ENCODE results near the gene ARAP1. TPM values are rescaled to one million over a fixed set of nuclear protein-coding genes. Genes with fewer than 3 reads are reported as not detected.

Gene ARAP1
- total RNA-seq, 1 experiment from 2014 or later, result 151 TPM

DNA sequence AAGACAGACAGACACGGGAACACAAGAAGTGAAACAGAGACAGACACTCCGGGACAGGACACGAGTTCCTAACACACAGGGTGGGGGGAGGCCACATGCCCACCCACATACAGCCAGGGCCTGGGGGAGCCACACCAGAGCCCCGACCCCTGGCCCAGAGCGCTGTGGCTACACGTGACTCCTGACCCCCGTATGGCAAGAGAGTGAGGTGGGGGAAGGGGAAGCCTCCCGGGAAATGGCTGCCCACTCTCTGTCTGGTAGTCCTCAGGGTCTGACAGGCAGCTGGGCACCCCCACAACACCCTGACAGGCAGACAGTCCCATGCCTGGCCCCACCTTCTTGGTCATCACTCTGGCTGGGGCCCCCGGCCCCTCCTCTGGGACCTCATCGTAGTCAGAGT lies 39.4 kb downstream of the ARAP1 start:
- BruUV-seq (replicated peaks), result no TSS peak
- Histone ChIP-seq H3F3A (ENCODE audit: insufficient read depth, low read depth) (peaks cover 7% of the 10 kb centered on the region; the same call in 1 of the 2 replicates), H3K4me2 (no peak overlapping the region), H4K20me1 (ENCODE audit: insufficient read depth) (peaks cover 39% of the 10 kb centered on the region), H3K27ac (no peak overlapping the region), H3K27me3 (ENCODE audit: insufficient read depth, low read depth) (no peaks in the 10 kb centered on the region), H3K9me3 (ENCODE audit: insufficient read depth, low read depth) (no peaks in the 10 kb centered on the region), H3K36me3 (ENCODE audit: low read depth) (no peaks in the 10 kb centered on the region), H3K4me3 (no peak overlapping the region), H2AFZ (no peak overlapping the region), H3K9me2 (ENCODE audit: insufficient read depth) (no peaks in the 10 kb centered on the region), H3K79me2 (ENCODE audit: low read depth) (no peaks in the 10 kb centered on the region; the same call in 1 of the 2 replicates), H3K4me1 (replicated peaks; ENCODE audit: insufficient read depth) (no peaks in the 10 kb centered on the region)
- no peak for DNase-seq
- ChIA-PET CTCF (no interaction called here), POLR2A (ENCODE audit: unreplicated experiment) (no interaction called here)
- intact Hi-C loops (cut with micrococcal nuclease; ENCODE audit: unreplicated experiment), result no loop called here
- TF ChIP-seq CTCF (conservative IDR thresholded peaks at IDR 0.05) (no peak), EZH2 (IDR thresholded peaks at IDR 0.05; ENCODE audit: low read depth) (no peak)

GRCh38 chr11:72712168-72712751 lies 39.9 kb downstream of the ARAP1 start:
- H3K36me3 ChIP-seq (ENCODE audit: low read depth), result no peaks in the 10 kb centered on the region
- H2AFZ ChIP-seq, result no peak overlapping the region
- no peak overlapping the region for H3K4me3 ChIP-seq
- no peak overlapping the region for H3K27ac ChIP-seq
- peaks cover 39% of the 10 kb centered on the region for H4K20me1 ChIP-seq (ENCODE audit: insufficient read depth)
- no peaks in the 10 kb centered on the region for H3K4me1 ChIP-seq (replicated peaks; ENCODE audit: insufficient read depth)
- ChIA-PET POLR2A (ENCODE audit: unreplicated experiment) (no interaction called here), CTCF (no interaction called here)
- DNase-seq, result no peak
- H3K9me2 ChIP-seq (ENCODE audit: insufficient read depth), result no peaks in the 10 kb centered on the region
- TF ChIP-seq CTCF (conservative IDR thresholded peaks at IDR 0.05), result no peak
- TF ChIP-seq EZH2 (IDR thresholded peaks at IDR 0.05; ENCODE audit: low read depth), result no peak
- no peaks in the 10 kb centered on the region for H3K9me3 ChIP-seq (ENCODE audit: insufficient read depth, low read depth)
- peaks cover 7% of the 10 kb centered on the region; the same call in 1 of the 2 replicates for H3F3A ChIP-seq (ENCODE audit: insufficient read depth, low read depth)
- no peaks in the 10 kb centered on the region for H3K27me3 ChIP-seq (ENCODE audit: insufficient read depth, low read depth)
- intact Hi-C loops (cut with micrococcal nuclease; ENCODE audit: unreplicated experiment), result no loop called here
- no peaks in the 10 kb centered on the region for H3K79me2 ChIP-seq (ENCODE audit: low read depth)
- no peak overlapping the region for H3K4me2 ChIP-seq
- no TSS peak for BruUV-seq (replicated peaks)

- Histone ChIP-seq H3K9me2 (ENCODE audit: insufficient read depth) (no peaks in the 10 kb centered on the region), H3F3A (ENCODE audit: insufficient read depth, low read depth) (peaks cover 7% of the 10 kb centered on the region; the same call in 1 of the 2 replicates), H4K20me1 (ENCODE audit: insufficient read depth) (peaks cover 30% of the 10 kb centered on the region), H3K4me3 (no peak overlapping the region), H3K79me2 (ENCODE audit: low read depth) (no peaks in the 10 kb centered on the region), H3K4me1 (replicated peaks; ENCODE audit: insufficient read depth) (no peaks in the 10 kb centered on the region), H3K36me3 (ENCODE audit: low read depth) (peaks cover 2% of the 10 kb centered on the region; the same call in 1 of the 2 replicates), H3K27me3 (ENCODE audit: insufficient read depth, low read depth) (no peaks in the 10 kb centered on the region), H3K4me2 (no peak overlapping the region), H2AFZ (no peak overlapping the region), H3K9me3 (ENCODE audit: insufficient read depth, low read depth) (no peaks in the 10 kb centered on the region), H3K27ac (no peak overlapping the region)
- POLR2A ChIA-PET (ENCODE audit: unreplicated experiment), result no interaction called here
- no peak for DNase-seq
- no peak for TF ChIP-seq CTCF (conservative IDR thresholded peaks at IDR 0.05)
- intact Hi-C loops (cut with micrococcal nuclease; ENCODE audit: unreplicated experiment), result no loop called here
- BruUV-seq (replicated peaks), result no TSS peak
- CTCF ChIA-PET, result no interaction called here
Measured at GRCh38 chr11:72711141-72711540, 41.1 kb downstream of the ARAP1 start.
